Measurements from ENCODE around the gene AURKAIP1. TPM values are rescaled to one million over a fixed set of nuclear protein-coding genes. Genes with fewer than 3 reads are reported as not detected.

The AURKAIP1 gene
- total and polyA plus RNA-seq, 2 donors (not counting 1 experiment from before 2014, with no cell fraction given) = 42.2 to 85.2 TPM

- H3K4me1 ChIP-seq (ENCODE audit: control insufficient read depth, extremely low read depth, insufficient read depth, low read length) = peaks cover 8% of the 10 kb centered on the region
Observed at GRCh38 chr1:1367315-1367714, 7.7 kb downstream of the AURKAIP1 start.

GRCh38 chr1:1366699-1367066, 8.3 kb downstream of the AURKAIP1 start:
- Histone ChIP-seq H3K4me3 (replicated peaks in 1 of 4; ENCODE audit: control extremely low read depth in 1 of 4, insufficient read depth in 1 of 4, low read depth in 3 of 4, low read length in 4 of 4) (no peak overlapping the region), H3K9me3 (ENCODE audit: control insufficient read depth, insufficient read depth, low read depth, low read length) (peaks cover 4% of the 10 kb centered on the region), H3K9ac (ENCODE audit: insufficient read depth, low read length) (no peak overlapping the region), H3K79me2 (ENCODE audit: control insufficient read depth, insufficient read depth, low read length) (no peaks in the 10 kb centered on the region), H3K27me3 (ENCODE audit: control insufficient read depth, insufficient read depth, low read length) (no peaks in the 10 kb centered on the region), H3K4me2 (ENCODE audit: extremely low read depth, insufficient read depth, low read length) (no peak overlapping the region), H2AFZ (ENCODE audit: low read length) (no peak overlapping the region), H3K27ac (ENCODE audit: insufficient read depth, low read length) (no peak overlapping the region), H3K36me3 (ENCODE audit: control insufficient read depth, insufficient read depth, low read length) (peaks cover 1% of the 10 kb centered on the region), H4K20me1 (ENCODE audit: control insufficient read depth, extremely low read depth, insufficient read depth, low read length) (no peaks in the 10 kb centered on the region), H3K4me1 (ENCODE audit: control insufficient read depth, extremely low read depth, insufficient read depth, low read length) (peaks cover 7% of the 10 kb centered on the region)
- TF ChIP-seq CTCF (conservative IDR thresholded peaks at IDR 0.05 in 1 of 2, IDR thresholded peaks at IDR 0.05 in 1 of 2; ENCODE audit: low read depth in 1 of 2, low read length in 2 of 2) = no peak
- no peak for TF ChIP-seq EZH2 (IDR thresholded peaks at IDR 0.05; ENCODE audit: low read length, missing control alignments)
- no peak for DNase-seq (ENCODE audit: low read depth in 2 of 2)

More at GRCh38 chr1:1367315-1367714, 7.7 kb downstream of the AURKAIP1 start:
- peaks cover 4% of the 10 kb centered on the region for H3K9me3 ChIP-seq (ENCODE audit: control insufficient read depth, insufficient read depth, low read depth, low read length)
- no peak overlapping the region for H3K4me2 ChIP-seq (ENCODE audit: extremely low read depth, insufficient read depth, low read length)
- peaks cover 4% of the 10 kb centered on the region for H3K36me3 ChIP-seq (ENCODE audit: control insufficient read depth, insufficient read depth, low read length)
- H3K9ac ChIP-seq (ENCODE audit: insufficient read depth, low read length) = no peak overlapping the region
- DNase-seq (ENCODE audit: low read depth in 2 of 2) = no peak
- H3K27me3 ChIP-seq (ENCODE audit: control insufficient read depth, insufficient read depth, low read length) = no peaks in the 10 kb centered on the region
- H3K27ac ChIP-seq (ENCODE audit: insufficient read depth, low read length) = no peak overlapping the region
- peaks cover 3% of the 10 kb centered on the region for H3K79me2 ChIP-seq (ENCODE audit: control insufficient read depth, insufficient read depth, low read length)
- no peak overlapping the region for H2AFZ ChIP-seq (ENCODE audit: low read length)
- H3K4me3 ChIP-seq (replicated peaks in 1 of 4; ENCODE audit: control extremely low read depth in 1 of 4, insufficient read depth in 1 of 4, low read depth in 3 of 4, low read length in 4 of 4) = no peak overlapping the region
- no peaks in the 10 kb centered on the region for H4K20me1 ChIP-seq (ENCODE audit: control insufficient read depth, extremely low read depth, insufficient read depth, low read length)
- TF ChIP-seq EZH2 (IDR thresholded peaks at IDR 0.05; ENCODE audit: low read length, missing control alignments) (no peak), CTCF (conservative IDR thresholded peaks at IDR 0.05 in 1 of 2, IDR thresholded peaks at IDR 0.05 in 1 of 2; ENCODE audit: low read depth in 1 of 2, low read length in 2 of 2) (no peak)

- Histone ChIP-seq H3K79me2 (ENCODE audit: control insufficient read depth, insufficient read depth, low read length) (no peaks in the 10 kb centered on the region), H3K4me2 (ENCODE audit: extremely low read depth, insufficient read depth, low read length) (no peak overlapping the region), H2AFZ (ENCODE audit: low read length) (no peak overlapping the region), H3K9ac (ENCODE audit: insufficient read depth, low read length) (no peak overlapping the region), H3K36me3 (ENCODE audit: control insufficient read depth, insufficient read depth, low read length) (no peaks in the 10 kb centered on the region), H3K4me1 (ENCODE audit: control insufficient read depth, extremely low read depth, insufficient read depth, low read length) (peaks cover 10% of the 10 kb centered on the region), H3K9me3 (ENCODE audit: control insufficient read depth, insufficient read depth, low read depth, low read length) (peaks cover 4% of the 10 kb centered on the region), H4K20me1 (ENCODE audit: control insufficient read depth, extremely low read depth, insufficient read depth, low read length) (no peaks in the 10 kb centered on the region), H3K4me3 (replicated peaks in 1 of 4; ENCODE audit: control extremely low read depth in 1 of 4, insufficient read depth in 1 of 4, low read depth in 3 of 4, low read length in 4 of 4) (no peak overlapping the region), H3K27ac (ENCODE audit: insufficient read depth, low read length) (no peak overlapping the region), H3K27me3 (ENCODE audit: control insufficient read depth, insufficient read depth, low read length) (no peaks in the 10 kb centered on the region)
- DNase-seq (ENCODE audit: low read depth in 2 of 2) = no peak
- TF ChIP-seq CTCF (conservative IDR thresholded peaks at IDR 0.05 in 1 of 2, IDR thresholded peaks at IDR 0.05 in 1 of 2; ENCODE audit: low read depth in 1 of 2, low read length in 2 of 2) = no peak
- TF ChIP-seq EZH2 (IDR thresholded peaks at IDR 0.05; ENCODE audit: low read length, missing control alignments) = no peak
Observed at GRCh38 chr1:1365875-1366698, 8.9 kb downstream of the AURKAIP1 start.
